HepG2 (cell line): Measurements from ENCODE around the gene XXYLT1. TPM values are rescaled to one million over a fixed set of nuclear protein-coding genes. Genes with fewer than 3 reads are reported as not detected.

Experiments used
- ATAC-seq: fragments of 200-7000 bp; cut with Tn5 transposase; 3 replicates; pipeline ENCODE4 v1.9.1; 2020; ENCODE audit warnings: mild to moderate bottlenecking, moderate library complexity
- BruUV-seq: library from RNA; stranded (reverse); fragments of 400-500 nt; replicated peaks from 2 replicates; lab custom pipeline; 2021; lab: Mats Ljungman, UMichigan
- CTCF ChIA-PET: fragments of 300-600 bp; formaldehyde crosslinking; extraction: SDS; loops from one replicate; lab custom pipeline; 2021; ENCODE audit warnings: low total read pairs, inconsistent platforms, low intra/inter-chr PET ratio; lab: Yijun Ruan, JAX
- POLR2A ChIA-PET: fragments of 350-600 bp; sonication (Branson Sonifier 250); formaldehyde crosslinking; loops from one replicate; lab custom pipeline; 2020; ENCODE audit warnings: antibody characterized with exemption, inconsistent platforms; lab: Yijun Ruan, JAX
- DNase-seq: peaks from one replicate; pipeline ENCODE4 v3.0.0-alpha.2; 2015; ENCODE audit warnings: low spot score
- FAIRE-seq: peaks from 3 replicates; lab custom pipeline; 2011; peaks lifted over from hg19 to GRCh38; lab: Jason Lieb, UNC
- H2AFZ ChIP-seq: one replicate; pipeline ENCODE4 v1.6.1; 2011; ENCODE audit warnings: low read length, inconsistent platforms
- H3K27ac ChIP-seq: fragments of 300-600 bp; 3 replicates; pipeline ENCODE4 v1.8.0; 2011; ENCODE audit warnings: mixed run types, mild to moderate bottlenecking, mixed read lengths, low read length, inconsistent platforms; ENCODE audit not compliant: insufficient read depth; ENCODE audit errors: extremely low read length
- H3K27me3 ChIP-seq, 2 experiments: fragments of 200-600 bp in 1 of 2; 2 replicates in 1 of 2; 3 replicates in 1 of 2; pipeline versions ENCODE4 v1.6.0 to v1.8.0; 2011; ENCODE audit warnings: low read length in 2 of 2, mild to moderate bottlenecking in 2 of 2, moderate library complexity in 2 of 2, inconsistent platforms in 1 of 2; ENCODE audit not compliant: insufficient read depth in 2 of 2, control insufficient read depth in 1 of 2
- H3K36me3 ChIP-seq, 2 experiments: fragments of 200-600 bp in 1 of 2; replicated peaks in 1 of 2; 2 replicates in 1 of 2; 3 replicates in 1 of 2; pipeline versions ENCODE4 v1.5.1 to v1.8.0; 2011; ENCODE audit warnings: low read length in 2 of 2, inconsistent platforms in 1 of 2; ENCODE audit not compliant: insufficient read depth in 2 of 2, control insufficient read depth in 1 of 2
- H3K4me1 ChIP-seq: 2 replicates; pipeline ENCODE4 v1.5.1; 2012; ENCODE audit warnings: low read length, inconsistent platforms; ENCODE audit not compliant: insufficient read depth
- H3K4me2 ChIP-seq: 2 replicates; pipeline ENCODE4 v1.6.0; 2011; ENCODE audit warnings: low read depth, low read length, inconsistent platforms
- H3K4me3 ChIP-seq, 3 experiments: fragments of 200-600 bp in 1 of 3; sonication (generic), shearing (Covaris generic) in 1 of 3; replicated peaks in 1 of 3; 2 replicates each; pipeline ENCODE4 v1.5.1; 2011 to 2016; ENCODE audit warnings: low read length in 3 of 3, inconsistent platforms in 2 of 3, low read depth in 2 of 3, mild to moderate bottlenecking in 2 of 3, control low read depth in 1 of 3, mixed read lengths in 1 of 3; ENCODE audit not compliant: insufficient read depth in 1 of 3
- H3K79me2 ChIP-seq: one replicate; pipeline ENCODE4 v1.6.1; 2011; ENCODE audit warnings: low read length, inconsistent platforms; ENCODE audit not compliant: insufficient read depth
- H3K9ac ChIP-seq: 2 replicates; pipeline ENCODE4 v1.6.0; 2011; ENCODE audit warnings: mild to moderate bottlenecking, low read depth, low read length, inconsistent platforms; ENCODE audit not compliant: insufficient read depth
- H3K9me3 ChIP-seq: 2 replicates; pipeline ENCODE4 v1.5.1; 2012; ENCODE audit warnings: mild to moderate bottlenecking, low read length
- H4K20me1 ChIP-seq: 2 replicates; pipeline ENCODE4 v1.6.0; 2011; ENCODE audit warnings: inconsistent platforms, mild to moderate bottlenecking, low read length, moderate library complexity; ENCODE audit not compliant: insufficient read depth
- ZBTB38 ChIP-seq: sonication (generic); formaldehyde crosslinking; IDR thresholded peaks from 2 replicates; pipeline ENCODE4 v1.5.1; 2020; ENCODE audit warnings: mild to moderate bottlenecking, missing genetic modification reagents
- ZNF615 ChIP-seq: sonication (generic); formaldehyde crosslinking; IDR thresholded peaks from 2 replicates; pipeline ENCODE4 v1.5.0; 2020; ENCODE audit warnings: mild to moderate bottlenecking, missing genetic modification reagents, borderline replicate concordance
- WGBS: methylation state at CpG from one replicate; pipeline ENCODE4 v1.1.6; 2017; ENCODE audit warnings: low lambda C conversion rate; 5-methylcytosine and 5-hydroxymethylcytosine counted together
- in situ Hi-C: cut with HindIII; loops from 2 replicates; pipeline ENCODE4 v1.10.0; 2017; ENCODE audit warnings: low pct_unique_long_range_greater_than_20kb; ENCODE audit not compliant: extremely low pct_ligation_motif_present
- intact Hi-C: fragments of 100-400 bp; cut with micrococcal nuclease; formaldehyde crosslinking; loops from one replicate; pipeline ENCODE4 v1.10.0; 2022; ENCODE audit not compliant: unreplicated experiment
- polyA plus RNA-seq, 8 experiments: library from polyadenylated mRNA; depleted of rRNA in 3 of 8; stranded (reverse) in 7 of 8; unstranded in 1 of 8; fragments of >200 nt; fragmentation: Illumina TruSeq in 4 of 8; extraction: Trizol in 4 of 8; gene quantifications; 2 replicates each; pipeline versions ENCODE4 v1.2.1 to v1.2.3, GENCODE V29; 2011 to 2016; ENCODE audit warnings: low read depth in 4 of 8, missing spikeins in 1 of 8, mixed read lengths in 1 of 8; ENCODE audit not compliant: insufficient read depth in 1 of 8
- total RNA-seq, 5 experiments: library from RNA; depleted of rRNA; stranded (reverse); fragments of >200 nt; fragmentation: Illumina TruSeq; extraction: Trizol; gene quantifications; 2 replicates each; pipeline ENCODE4 v1.2.3, GENCODE V29; 2016; ENCODE audit warnings: low read depth in 1 of 5
- TF ChIP-seq, protein P1 (sequence below): sonication (generic); formaldehyde crosslinking; IDR thresholded peaks from 2 replicates; pipeline ENCODE4 v1.5.0; 2020; ENCODE audit warnings: missing genetic modification reagents
- TF ChIP-seq, protein P2 (sequence below): sonication (generic); formaldehyde crosslinking; IDR thresholded peaks from 2 replicates; pipeline ENCODE4 v1.4.0; 2020; ENCODE audit warnings: missing genetic modification reagents

The XXYLT1 gene
- total and polyA plus RNA-seq, 2 of the 13 experiments (the other 11 are each of a cell fraction or from before 2014, with no cell fraction given): 17.7 to 19.0 TPM

DNA sequence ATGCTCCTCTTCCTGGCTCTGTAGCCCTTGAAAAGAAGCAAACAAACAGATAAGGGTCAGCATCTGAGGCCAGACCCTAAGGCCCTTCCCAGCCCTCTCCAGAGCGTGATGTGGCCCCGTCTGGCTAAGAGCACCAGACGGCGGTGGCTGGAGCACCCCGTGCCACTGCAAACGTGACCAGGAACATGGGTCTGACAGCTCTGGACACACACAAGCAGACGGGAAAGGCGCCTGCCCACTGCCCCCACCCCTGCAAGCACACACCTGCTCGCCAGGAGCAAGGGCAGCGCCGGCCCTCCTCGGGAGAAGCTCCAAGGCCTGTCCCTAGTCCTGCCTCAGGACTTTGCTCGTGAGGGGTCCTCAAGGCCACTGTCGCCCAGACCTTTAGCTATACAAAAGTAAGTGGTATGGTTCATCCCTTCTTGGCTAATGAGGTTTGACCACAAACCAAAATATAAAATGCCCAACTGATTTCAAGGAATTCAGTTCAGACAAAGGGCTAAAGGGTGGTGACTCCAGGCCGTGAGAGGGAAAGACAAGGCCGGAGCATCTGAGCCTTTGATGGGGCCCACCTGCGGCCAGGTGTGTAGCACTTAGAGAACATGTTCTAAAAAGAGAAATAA, 90.4 kb downstream of the XXYLT1 start:
- POLR2A ChIA-PET: no interaction called here
- Histone ChIP-seq H2AFZ (no peak overlapping the region), H3K4me2 (no peak overlapping the region), H3K27me3 (no peaks in the 10 kb centered on the region), H3K79me2 (no peaks in the 10 kb centered on the region), H3K4me3 (no peak overlapping the region), H3K9ac (no peak overlapping the region), H3K27ac (no peak overlapping the region), H3K4me1 (peaks cover 39% of the 10 kb centered on the region), H3K9me3 (no peaks in the 10 kb centered on the region), H3K36me3 (no peaks in the 10 kb centered on the region; a peak in 2 of 5 replicates), H4K20me1 (no peaks in the 10 kb centered on the region)
- ATAC-seq: no peak
- no TSS peak for BruUV-seq
- in situ Hi-C loops (no loop called here), intact Hi-C loops (no loop called here)
- no peak for FAIRE-seq
- DNase-seq: no peak
- TF ChIP-seq, protein P1, sequence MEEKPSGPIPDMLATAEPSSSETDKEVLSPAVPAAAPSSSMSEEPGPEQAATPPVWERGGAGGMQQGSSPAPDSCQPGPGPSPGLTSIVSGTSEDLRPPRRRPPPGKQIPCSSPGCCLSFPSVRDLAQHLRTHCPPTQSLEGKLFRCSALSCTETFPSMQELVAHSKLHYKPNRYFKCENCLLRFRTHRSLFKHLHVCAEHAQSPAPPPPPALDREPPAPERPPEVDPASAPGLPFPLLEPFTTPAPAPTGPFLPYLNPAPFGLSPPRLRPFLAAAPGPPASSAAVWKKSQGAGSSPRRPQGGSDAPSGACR (CRISPR knock-in tag): no peak
- TF ChIP-seq, protein P2, sequence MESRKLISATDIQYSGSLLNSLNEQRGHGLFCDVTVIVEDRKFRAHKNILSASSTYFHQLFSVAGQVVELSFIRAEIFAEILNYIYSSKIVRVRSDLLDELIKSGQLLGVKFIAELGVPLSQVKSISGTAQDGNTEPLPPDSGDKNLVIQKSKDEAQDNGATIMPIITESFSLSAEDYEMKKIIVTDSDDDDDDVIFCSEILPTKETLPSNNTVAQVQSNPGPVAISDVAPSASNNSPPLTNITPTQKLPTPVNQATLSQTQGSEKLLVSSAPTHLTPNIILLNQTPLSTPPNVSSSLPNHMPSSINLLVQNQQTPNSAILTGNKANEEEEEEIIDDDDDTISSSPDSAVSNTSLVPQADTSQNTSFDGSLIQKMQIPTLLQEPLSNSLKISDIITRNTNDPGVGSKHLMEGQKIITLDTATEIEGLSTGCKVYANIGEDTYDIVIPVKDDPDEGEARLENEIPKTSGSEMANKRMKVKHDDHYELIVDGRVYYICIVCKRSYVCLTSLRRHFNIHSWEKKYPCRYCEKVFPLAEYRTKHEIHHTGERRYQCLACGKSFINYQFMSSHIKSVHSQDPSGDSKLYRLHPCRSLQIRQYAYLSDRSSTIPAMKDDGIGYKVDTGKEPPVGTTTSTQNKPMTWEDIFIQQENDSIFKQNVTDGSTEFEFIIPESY (CRISPR knock-in tag): peak; percentile 54; the same call in 1 of the 2 replicates
- CTCF ChIA-PET: no interaction called here
- WGBS: 88% methylated on average over 13 of the region's 17 CpGs

DNA sequence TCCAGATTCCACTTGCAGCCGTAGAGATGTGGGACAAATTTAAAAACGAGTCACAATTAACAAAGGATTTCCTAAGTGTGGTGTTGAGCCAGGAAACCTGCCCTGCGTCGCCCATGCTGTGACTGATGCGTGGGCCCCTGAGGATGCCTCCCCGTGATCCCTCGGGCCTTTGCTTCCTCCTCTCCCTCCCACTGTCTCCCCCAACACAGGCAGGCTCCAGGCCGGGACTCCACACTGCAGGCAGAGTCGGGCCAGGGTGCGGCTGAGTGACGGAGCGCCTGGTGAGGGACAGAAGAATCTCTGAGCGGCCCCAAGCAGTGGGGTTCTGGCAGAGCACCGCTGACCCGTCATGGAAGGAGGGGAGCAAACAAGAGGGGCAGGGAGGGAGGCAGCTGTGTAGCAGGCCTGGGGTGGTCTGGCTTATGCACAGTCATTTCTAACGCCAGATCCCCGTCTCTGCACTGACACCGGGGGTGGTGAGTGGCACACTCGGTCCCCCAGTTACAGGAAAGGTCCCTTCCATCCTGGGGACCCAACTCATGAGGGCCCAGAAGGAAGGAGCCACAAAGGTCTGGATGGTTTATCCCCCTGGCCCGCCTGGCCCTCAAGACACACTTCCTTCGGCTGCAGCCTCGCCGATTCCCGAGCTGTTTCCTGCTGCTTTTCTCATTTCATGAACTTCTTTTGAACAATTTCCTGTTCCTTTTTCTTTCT, 91.0 kb downstream of the XXYLT1 start:
- FAIRE-seq: no peak
- POLR2A ChIA-PET: interaction anchor here (1.4 kb wide), 1 partner anchor 17 kb away, joined by 3 read pairs; no protein-coding TSS in a partner anchor

More for the DNA sequence above, 91.0 kb downstream of the XXYLT1 start:
- Histone ChIP-seq H4K20me1 (no peaks in the 10 kb centered on the region), H3K4me1 (peaks cover 43% of the 10 kb centered on the region), H3K4me2 (no peak overlapping the region), H2AFZ (no peak overlapping the region), H3K79me2 (no peaks in the 10 kb centered on the region), H3K27ac (no peak overlapping the region), H3K4me3 (no peak overlapping the region), H3K9me3 (no peaks in the 10 kb centered on the region), H3K9ac (no peak overlapping the region), H3K36me3 (peaks cover 0 to 4% of the 10 kb centered on the region in 2 experiments; a peak in 2 of 5 replicates), H3K27me3 (no peaks in the 10 kb centered on the region)
- in situ Hi-C loops (no loop called here), intact Hi-C loops (no loop called here)
- ATAC-seq (no peak), DNase-seq (no peak)
- CTCF ChIA-PET: no interaction called here
- WGBS: 94% methylated on average over 22 of the region's 24 CpGs
- no peak for TF ChIP-seq ZNF615 (CRISPR knock-in tag)
- peak; percentile 26; the same call in 1 of the 2 replicates for TF ChIP-seq ZBTB38 (CRISPR knock-in tag)
- no TSS peak for BruUV-seq
